SK-N-MC (cell line): Measurements from ENCODE around the gene MAN2B1.
"Not testable (repeated sequence)": the region's sequence is repeated elsewhere in the genome, so short reads cannot be mapped to it uniquely, and the experiment has no call there.

Experiments
- DNase-seq: peaks from one replicate; pipeline ENCODE4 v3.0.0-alpha.2; 2011; ENCODE audit warnings: low read depth, low spot score
- H3K27ac ChIP-seq: fragments of 200-600 bp; sonication (generic); 2 replicates; pipeline ENCODE4 v1.5.1; 2016; ENCODE audit warnings: mixed run types
- H3K36me3 ChIP-seq: fragments of 200-600 bp; sonication (generic); 2 replicates; pipeline ENCODE4 v1.6.1; 2017; ENCODE audit warnings: antibody characterized with exemption, low read length, mixed read lengths; ENCODE audit not compliant: insufficient read depth
- H3K4me3 ChIP-seq: fragments of 200-600 bp; sonication (generic); 2 replicates; pipeline ENCODE4 v1.5.1; 2016
- H3K9ac ChIP-seq: fragments of 200-600 bp; sonication (generic); 2 replicates; pipeline ENCODE4 v1.8.0; 2017; ENCODE audit warnings: mixed run types, mixed read lengths; ENCODE audit not compliant: insufficient read length
- H3K9me3 ChIP-seq: fragments of 200-600 bp; sonication (generic); 2 replicates; pipeline ENCODE4 v1.6.1; 2017; ENCODE audit warnings: low read depth, mild to moderate bottlenecking, antibody characterized with exemption, low read length, moderate library complexity, mixed read lengths
- EZH2 ChIP-seq: fragments of 200-600 bp; sonication (generic); IDR thresholded peaks from one replicate; pipeline ENCODE4 v1.6.1; 2017; ENCODE audit warnings: antibody characterized with exemption
- FOXP2 ChIP-seq: optimal IDR thresholded peaks from 2 replicates; pipeline ENCODE3; 2011; ENCODE audit warnings: mild to moderate bottlenecking, moderate library complexity; ENCODE audit not compliant: insufficient read depth; ENCODE audit errors: extremely low read length, control extremely low read depth
- POLR2AphosphoS5 ChIP-seq: IDR thresholded peaks from 2 replicates; pipeline ENCODE4 v1.6.1; 2012; ENCODE audit warnings: mild to moderate bottlenecking, low read depth, low read length, borderline replicate concordance

MAN2B1 gene

GRCh38 chr19:12639901-12640613 is 26.5 kb downstream of the MAN2B1 start:
- Histone ChIP-seq H3K36me3 (no peaks in the 10 kb centered on the region), H3K9me3 (no peaks in the 10 kb centered on the region), H3K27ac (no peak overlapping the region), H3K4me3 (no peak overlapping the region), H3K9ac (no peak overlapping the region)
- no peak for TF ChIP-seq FOXP2
- no peak for TF ChIP-seq POLR2AphosphoS5
- no peak for TF ChIP-seq EZH2
- DNase-seq, result no peak

GRCh38 chr19:12638611-12639182 is 27.8 kb downstream of the MAN2B1 start:
- Histone ChIP-seq H3K9ac (no peak overlapping the region), H3K4me3 (no peak overlapping the region), H3K9me3 (no peaks in the 10 kb centered on the region), H3K36me3 (no peaks in the 10 kb centered on the region), H3K27ac (no peak overlapping the region)
- no peak for DNase-seq
- TF ChIP-seq EZH2, result no peak
- no peak for TF ChIP-seq POLR2AphosphoS5
- no peak for TF ChIP-seq FOXP2

- DNase-seq, result no peak
- TF ChIP-seq POLR2AphosphoS5 (no peak), EZH2 (no peak), FOXP2 (no peak)
- Histone ChIP-seq H3K4me3 (no peak overlapping the region), H3K9ac (no peak overlapping the region), H3K36me3 (no peaks in the 10 kb centered on the region), H3K27ac (no peak overlapping the region), H3K9me3 (no peaks in the 10 kb centered on the region)
These were observed 29.9 kb downstream of the MAN2B1 start for GRCh38 chr19:12636631-12637030.

GRCh38 chr19:12629215-12629614 is 37.3 kb downstream of the MAN2B1 start:
- no peak overlapping the region for H3K4me3 ChIP-seq
- peaks cover 67% of the 10 kb centered on the region for H3K36me3 ChIP-seq
- DNase-seq, result no peak

GRCh38 chr19:12628040-12629022 is 38.2 kb downstream of the MAN2B1 start:
- peaks cover 25% of the 10 kb centered on the region for H3K9me3 ChIP-seq
- TF ChIP-seq FOXP2 (no peak), POLR2AphosphoS5 (no peak), EZH2 (no peak)
- H3K4me3 ChIP-seq, result no peak overlapping the region
- DNase-seq, result no peak
- peaks cover 75% of the 10 kb centered on the region for H3K36me3 ChIP-seq
- H3K27ac ChIP-seq, result no peak overlapping the region
- no peak overlapping the region for H3K9ac ChIP-seq

More at GRCh38 chr19:12629215-12629614, 37.3 kb downstream of the MAN2B1 start:
- H3K9me3 ChIP-seq, result peaks cover 25% of the 10 kb centered on the region
- TF ChIP-seq POLR2AphosphoS5 (no peak), EZH2 (no peak), FOXP2 (no peak)
- H3K9ac ChIP-seq, result no peak overlapping the region
- no peak overlapping the region for H3K27ac ChIP-seq

GRCh38 chr19:12626958-12627357 is 39.6 kb downstream of the MAN2B1 start:
- TF ChIP-seq EZH2 (no peak), FOXP2 (no peak), POLR2AphosphoS5 (no peak)
- no peak overlapping the region for H3K27ac ChIP-seq
- H3K4me3 ChIP-seq, result no peak overlapping the region
- no peak for DNase-seq
- no peak overlapping the region for H3K9ac ChIP-seq
- H3K36me3 ChIP-seq, result peaks cover 83% of the 10 kb centered on the region
- H3K9me3 ChIP-seq, result peaks cover 25% of the 10 kb centered on the region

GRCh38 chr19:12623361-12624031 is 43.0 kb downstream of the MAN2B1 start:
- peaks cover 69% of the 10 kb centered on the region for H3K36me3 ChIP-seq
- peaks cover 23% of the 10 kb centered on the region for H3K9me3 ChIP-seq
- TF ChIP-seq EZH2 (no peak), POLR2AphosphoS5 (no peak)
- no peak overlapping the region for H3K4me3 ChIP-seq
- no peak overlapping the region for H3K27ac ChIP-seq
- no peak overlapping the region for H3K9ac ChIP-seq
- no peak for DNase-seq

- not testable (repeated sequence) for H3K27ac ChIP-seq, DNase-seq, H3K9ac ChIP-seq, H3K4me3 ChIP-seq
- Histone ChIP-seq H3K36me3 (peaks cover 63% of the 10 kb centered on the region), H3K9me3 (peaks cover 15% of the 10 kb centered on the region)
These were observed 45.1 kb downstream of the MAN2B1 start for GRCh38 chr19:12621253-12622024.
